Astrocyte of the spinal cord (primary cell): ENCODE measurements around the gene WHRN.

Experiments
- DNase-seq: peaks from one replicate; pipeline ENCODE4 v3.0.0; 2011; ENCODE audit warnings: low read depth, low spot score
- H3K4me3 ChIP-seq: 2 replicates; pipeline ENCODE4 v1.5.1; 2011; ENCODE audit warnings: low read depth, mild to moderate bottlenecking, low read length, moderate library complexity
- CTCF ChIP-seq: IDR thresholded peaks from 2 replicates; pipeline ENCODE4 v1.5.1; 2012; ENCODE audit warnings: low read depth, mild to moderate bottlenecking, low read length, inconsistent platforms
- in situ Hi-C: cut with HindIII; loops from 2 replicates; pipeline ENCODE4 v1.10.0; 2017; ENCODE audit warnings: low sequenced_read_pairs

The WHRN gene

GRCh38 chr9:114378883-114379282 is 126.4 kb downstream of the WHRN start:
- no peak overlapping the region for H3K4me3 ChIP-seq
- TF ChIP-seq CTCF: no peak
- DNase-seq: no peak
- in situ Hi-C loops: no loop called here

DNA sequence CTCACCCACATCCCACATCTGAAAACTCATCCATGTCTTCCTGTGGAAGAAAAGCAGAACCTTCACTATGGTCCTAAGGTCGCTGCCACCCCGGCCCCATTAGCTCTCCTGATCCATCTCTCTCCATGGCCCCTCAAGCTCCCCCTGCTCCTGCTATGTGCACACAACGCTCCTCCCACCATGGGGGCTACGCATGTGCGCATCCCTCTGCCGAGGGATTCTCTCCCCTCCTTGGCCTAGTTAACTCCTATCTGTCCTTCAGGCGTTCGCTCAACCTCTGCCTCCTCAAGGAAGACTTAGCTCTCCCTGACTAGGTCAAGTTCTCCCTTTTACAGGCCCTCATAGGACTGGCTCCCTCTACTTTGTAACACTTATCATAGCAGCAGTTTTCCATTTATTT is 127.3 kb downstream of the WHRN start:
- no peak overlapping the region for H3K4me3 ChIP-seq
- no peak for TF ChIP-seq CTCF
- in situ Hi-C loops: no loop called here
- no peak for DNase-seq

GRCh38 chr9:114376586-114377445 is 128.5 kb downstream of the WHRN start:
- in situ Hi-C loops: no loop called here
- TF ChIP-seq CTCF: no peak
- DNase-seq: no peak
- no peak overlapping the region for H3K4me3 ChIP-seq

- DNase-seq: no peak
- TF ChIP-seq CTCF: no peak
- in situ Hi-C loops: no loop called here
- no peak overlapping the region for H3K4me3 ChIP-seq
Measured at GRCh38 chr9:114375386-114376175, 129.7 kb downstream of the WHRN start.

DNA sequence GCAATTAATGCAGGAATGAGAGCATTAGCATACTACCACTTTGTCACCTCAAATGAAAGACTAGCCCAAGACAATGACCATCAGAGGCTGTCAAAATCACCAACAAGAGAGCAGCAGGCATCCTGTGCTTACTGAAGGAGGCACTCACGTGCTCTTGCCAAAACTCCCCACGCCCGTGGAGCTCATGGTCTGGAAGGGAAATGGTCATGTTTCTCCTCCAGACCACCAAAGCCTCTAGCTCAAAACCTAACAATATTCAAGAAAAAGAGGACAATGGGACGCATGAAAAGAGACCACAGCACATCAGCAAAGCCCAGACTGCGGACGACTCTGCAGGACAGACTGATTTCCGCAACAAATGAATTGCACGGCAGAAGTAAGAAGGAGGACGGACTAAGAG is 130.3 kb downstream of the WHRN start:
- no peak for TF ChIP-seq CTCF

GRCh38 chr9:114373960-114374730 is 131.1 kb downstream of the WHRN start:
- no peak for TF ChIP-seq CTCF
- no peak overlapping the region for H3K4me3 ChIP-seq
- DNase-seq: no peak
- in situ Hi-C loops: no loop called here

More for the DNA sequence above, 130.3 kb downstream of the WHRN start:
- DNase-seq: no peak
- in situ Hi-C loops: no loop called here
- H3K4me3 ChIP-seq: no peak overlapping the region
